GM10266 (cell line): ENCODE data around the gene DMWD.

Source experiments
- DNase-seq: peaks from one replicate; pipeline ENCODE4 v3.0.0; 2012; ENCODE audit errors: extremely low spot score
- CTCF ChIP-seq: IDR thresholded peaks from 2 replicates; pipeline ENCODE4 v1.5.1; 2012; ENCODE audit warnings: mild to moderate bottlenecking, low read depth; ENCODE audit not compliant: control insufficient read depth, insufficient read depth; ENCODE audit errors: missing control alignments

The DMWD gene

GRCh38 chr19:45739498-45740439 lies 52.9 kb downstream of the DMWD start:
- no peak for TF ChIP-seq CTCF

GRCh38 chr19:45733160-45733810 lies 59.4 kb downstream of the DMWD start, which contains the start of gene MEIOSIN:
MEIOSIN (plus strand) TSS chr19:45733439; CDS start chr19:45735377, 1,938 bp downstream.
- no peak for DNase-seq

More at GRCh38 chr19:45739498-45740439, 52.9 kb downstream of the DMWD start:
- DNase-seq, result no peak

More at GRCh38 chr19:45733160-45733810, 59.4 kb downstream of the DMWD start, which contains the start of gene MEIOSIN:
- no peak for TF ChIP-seq CTCF
